Epithelial cell of esophagus (primary cell): ENCODE data around the gene TBC1D14.

ENCODE experiments used
- DNase-seq: peaks from one replicate; pipeline ENCODE4 v3.0.0; 2010; ENCODE audit warnings: low read depth
- H3K4me3 ChIP-seq: 2 replicates; pipeline ENCODE4 v1.5.1; 2011; ENCODE audit warnings: mild to moderate bottlenecking, low read length, control low read depth
- CTCF ChIP-seq: IDR thresholded peaks from 2 replicates; pipeline ENCODE4 v1.5.1; 2011; ENCODE audit warnings: low read depth, mild to moderate bottlenecking, low read length, control low read depth, inconsistent platforms; ENCODE audit not compliant: insufficient read depth; ENCODE audit errors: missing control alignments

TBC1D14 gene

GRCh38 chr4:6909113-6909969, at the start of gene TBC1D14:
TBC1D14 (plus strand) TSS chr4:6909826; CDS start chr4:6923390, 13,564 bp downstream.
- H3K4me3 ChIP-seq, result peak within 1 kb of the TSS; percentile 71
- DNase-seq, result peak; percentile 90
- TF ChIP-seq CTCF, result no peak

GRCh38 chr4:6868386-6868785, 41.2 kb upstream of the TBC1D14 start:
- H3K4me3 ChIP-seq, result no peak overlapping the region
- TF ChIP-seq CTCF, result no peak
- DNase-seq, result no peak

GRCh38 chr4:6869944-6870343, 39.7 kb upstream of the TBC1D14 start:
- DNase-seq, result peak; percentile 60
- no peak for TF ChIP-seq CTCF
- no peak overlapping the region for H3K4me3 ChIP-seq

- peak; percentile 22 for TF ChIP-seq CTCF
- peak; percentile 20 for DNase-seq
These were observed 36.3 kb upstream of the TBC1D14 start for GRCh38 chr4:6873291-6873690.

GRCh38 chr4:6873792-6874461, 35.7 kb upstream of the TBC1D14 start:
- peak; percentile 71 for DNase-seq
- no peak overlapping the region for H3K4me3 ChIP-seq
- peak; percentile 88 for TF ChIP-seq CTCF

More at GRCh38 chr4:6873291-6873690, 36.3 kb upstream of the TBC1D14 start:
- no peak overlapping the region for H3K4me3 ChIP-seq

- no peak for DNase-seq
- TF ChIP-seq CTCF, result no peak
- no peak overlapping the region for H3K4me3 ChIP-seq
These were observed 34.6 kb upstream of the TBC1D14 start for GRCh38 chr4:6874981-6875380.

- TF ChIP-seq CTCF, result no peak
- DNase-seq, result no peak
- H3K4me3 ChIP-seq, result no peak overlapping the region
These were observed 34.2 kb upstream of the TBC1D14 start for GRCh38 chr4:6875431-6875831.
